ENCODE results near the gene BPGM. TPM values are rescaled to one million over a fixed set of nuclear protein-coding genes. Genes with fewer than 3 reads are reported as not detected.

Gene BPGM
- total and polyA plus RNA-seq, 2 donors from 2014 or later: 21.2 to 53.5 TPM

- intact Hi-C loops (cut with DNase I): no loop called here
- Histone ChIP-seq H3K4me3 (ENCODE audit: low read length in 3 of 3) (no peak overlapping the region), H3K4me1 (ENCODE audit: control insufficient read depth in 2 of 3, insufficient read depth in 2 of 3, low read depth in 1 of 3, low read length in 3 of 3) (peaks cover 0 to 8% (median 6%) of the 10 kb centered on the region in 3 donors), H3K9ac (ENCODE audit: low read length in 3 of 3) (no peak overlapping the region), H3K36me3 (ENCODE audit: control insufficient read depth in 2 of 3, insufficient read depth in 3 of 3, low read length in 3 of 3) (no peaks in the 10 kb centered on the region), H3K9me3 (ENCODE audit: control insufficient read depth in 2 of 3, insufficient read depth in 1 of 3, low read length in 3 of 3) (no peaks in the 10 kb centered on the region), H3K27ac (ENCODE audit: low read depth in 2 of 2, low read length in 2 of 2) (no peak overlapping the region), H3K27me3 (ENCODE audit: control insufficient read depth, insufficient read depth, low read length) (no peaks in the 10 kb centered on the region)
- FAIRE-seq (no peak), DNase-seq (no peak)
- TF ChIP-seq, protein P1, sequence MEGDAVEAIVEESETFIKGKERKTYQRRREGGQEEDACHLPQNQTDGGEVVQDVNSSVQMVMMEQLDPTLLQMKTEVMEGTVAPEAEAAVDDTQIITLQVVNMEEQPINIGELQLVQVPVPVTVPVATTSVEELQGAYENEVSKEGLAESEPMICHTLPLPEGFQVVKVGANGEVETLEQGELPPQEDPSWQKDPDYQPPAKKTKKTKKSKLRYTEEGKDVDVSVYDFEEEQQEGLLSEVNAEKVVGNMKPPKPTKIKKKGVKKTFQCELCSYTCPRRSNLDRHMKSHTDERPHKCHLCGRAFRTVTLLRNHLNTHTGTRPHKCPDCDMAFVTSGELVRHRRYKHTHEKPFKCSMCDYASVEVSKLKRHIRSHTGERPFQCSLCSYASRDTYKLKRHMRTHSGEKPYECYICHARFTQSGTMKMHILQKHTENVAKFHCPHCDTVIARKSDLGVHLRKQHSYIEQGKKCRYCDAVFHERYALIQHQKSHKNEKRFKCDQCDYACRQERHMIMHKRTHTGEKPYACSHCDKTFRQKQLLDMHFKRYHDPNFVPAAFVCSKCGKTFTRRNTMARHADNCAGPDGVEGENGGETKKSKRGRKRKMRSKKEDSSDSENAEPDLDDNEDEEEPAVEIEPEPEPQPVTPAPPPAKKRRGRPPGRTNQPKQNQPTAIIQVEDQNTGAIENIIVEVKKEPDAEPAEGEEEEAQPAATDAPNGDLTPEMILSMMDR (IDR thresholded peaks at IDR 0.05; ENCODE audit: borderline replicate concordance, extremely low read depth, insufficient read depth): no peak
These were observed 8.5 kb upstream of the BPGM start for GRCh38 chr7:134637934-134638719.

DNA sequence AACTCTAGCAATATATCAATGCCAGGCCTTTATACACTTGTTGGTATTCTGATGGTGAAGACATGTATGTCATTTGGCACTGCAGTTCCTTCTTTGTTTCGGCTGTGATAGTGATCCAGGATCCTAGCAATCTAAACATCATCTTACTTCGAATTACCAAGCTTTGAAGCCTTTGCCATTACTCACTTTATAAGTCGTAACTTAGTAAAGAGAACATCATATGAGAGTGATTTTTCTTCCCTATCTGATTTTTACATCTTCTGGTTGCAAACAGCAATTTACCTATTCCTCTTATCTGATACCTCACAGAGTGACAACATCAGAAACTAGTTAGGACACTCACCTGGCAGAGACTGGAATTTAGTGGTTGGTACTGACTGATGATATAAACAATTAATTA is 7.6 kb upstream of the BPGM start:
- no peak for FAIRE-seq
- H3K9me3 ChIP-seq (ENCODE audit: control insufficient read depth in 2 of 3, insufficient read depth in 1 of 3, low read length in 3 of 3): no peaks in the 10 kb centered on the region
- no peaks in the 10 kb centered on the region for H3K36me3 ChIP-seq (ENCODE audit: control insufficient read depth in 2 of 3, insufficient read depth in 3 of 3, low read length in 3 of 3)
- intact Hi-C loops (cut with DNase I): no loop called here
- no peaks in the 10 kb centered on the region for H3K27me3 ChIP-seq (ENCODE audit: control insufficient read depth, insufficient read depth, low read length)
- peaks cover 0 to 8% (median 6%) of the 10 kb centered on the region in 3 donors for H3K4me1 ChIP-seq (ENCODE audit: control insufficient read depth in 2 of 3, insufficient read depth in 2 of 3, low read depth in 1 of 3, low read length in 3 of 3)
- no peak for DNase-seq
- TF ChIP-seq, protein P1 (IDR thresholded peaks at IDR 0.05; ENCODE audit: borderline replicate concordance, extremely low read depth, insufficient read depth): no peak
- H3K27ac ChIP-seq (ENCODE audit: low read depth in 2 of 2, low read length in 2 of 2): no peak overlapping the region
- no peak overlapping the region for H3K9ac ChIP-seq (ENCODE audit: low read length in 3 of 3)
- no peak overlapping the region for H3K4me3 ChIP-seq (ENCODE audit: low read length in 3 of 3)

DNA sequence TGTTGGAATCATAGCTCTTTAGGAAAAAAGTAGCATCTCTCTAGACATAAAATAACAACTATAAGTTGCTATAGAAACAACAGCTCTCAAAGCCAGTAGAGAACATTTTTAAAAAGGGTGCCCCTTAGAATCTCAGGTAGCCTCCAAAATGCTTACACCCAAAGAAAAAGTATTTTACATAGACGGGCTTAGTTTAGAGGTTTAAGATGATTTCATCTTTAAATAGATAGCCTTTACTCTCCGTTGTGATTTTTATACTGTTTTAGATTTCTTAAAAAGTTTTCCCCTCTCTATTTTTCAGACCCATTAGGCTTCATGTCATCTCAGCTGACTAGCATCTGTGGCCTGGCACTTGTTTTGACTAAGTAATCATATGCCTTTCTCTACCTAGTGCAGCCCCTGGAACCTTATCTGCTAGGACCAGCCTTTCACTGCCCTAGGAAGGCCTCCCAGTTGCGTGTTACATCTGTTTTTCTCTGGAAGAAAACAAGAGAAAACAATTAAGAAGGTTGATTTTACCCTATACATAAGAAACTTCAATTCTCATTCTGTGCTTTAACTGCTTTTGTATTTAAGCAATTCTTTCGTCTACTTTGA is 6.9 kb upstream of the BPGM start:
- no peak overlapping the region for H3K27ac ChIP-seq (ENCODE audit: low read depth in 2 of 2, low read length in 2 of 2)
- H3K27me3 ChIP-seq (ENCODE audit: control insufficient read depth, insufficient read depth, low read length): no peaks in the 10 kb centered on the region
- DNase-seq (no peak), FAIRE-seq (no peak)
- TF ChIP-seq, protein P1 (IDR thresholded peaks at IDR 0.05; ENCODE audit: borderline replicate concordance, extremely low read depth, insufficient read depth): no peak
- H3K9ac ChIP-seq (ENCODE audit: low read length in 3 of 3): no peak overlapping the region
- H3K36me3 ChIP-seq (ENCODE audit: control insufficient read depth in 2 of 3, insufficient read depth in 3 of 3, low read length in 3 of 3): no peaks in the 10 kb centered on the region
- intact Hi-C loops (cut with DNase I): no loop called here
- no peaks in the 10 kb centered on the region for H3K9me3 ChIP-seq (ENCODE audit: control insufficient read depth in 2 of 3, insufficient read depth in 1 of 3, low read length in 3 of 3)
- peaks cover 0 to 8% (median 6%) of the 10 kb centered on the region in 3 donors for H3K4me1 ChIP-seq (ENCODE audit: control insufficient read depth in 2 of 3, insufficient read depth in 2 of 3, low read depth in 1 of 3, low read length in 3 of 3)
- H3K4me3 ChIP-seq (ENCODE audit: low read length in 3 of 3): no peak overlapping the region
